ENCODE results near the gene NOS1.

- TF ChIP-seq CTCF (IDR thresholded peaks at IDR 0.05) (no peak), EZH2 (IDR thresholded peaks at IDR 0.05) (no peak)
Observed at GRCh38 chr12:117329756-117330155, 31.7 kb downstream of the NOS1 start.
